GM12878 (cell line): ENCODE results near the gene GNG13. TPM values are rescaled to one million over a fixed set of nuclear protein-coding genes. Genes with fewer than 3 reads are reported as not detected.

ENCODE experiments used
- ATAC-seq: fragments of 200-7000 bp; cut with Tn5 transposase; 3 replicates; pipeline ENCODE4 v1.9.1; 2020; ENCODE audit warnings: mild to moderate bottlenecking, moderate library complexity
- BruUV-seq: library from RNA; stranded (reverse); fragments of 400-500 nt; replicated peaks from 2 replicates; lab custom pipeline; 2021; lab: Mats Ljungman, UMichigan
- CTCF ChIA-PET: fragments of 300-600 bp; sonication (Branson Sonifier 250); formaldehyde crosslinking; extraction: SDS; loops from one replicate; lab custom pipeline; 2021; ENCODE audit warnings: inconsistent platforms; lab: Yijun Ruan, JAX
- POLR2A ChIA-PET: fragments of 350-600 bp; formaldehyde crosslinking; extraction: SDS; loops from one replicate; lab custom pipeline; 2021; ENCODE audit warnings: inconsistent platforms; lab: Charles Lee
- RAD21 ChIA-PET: fragments of 300-600 bp; sonication (Branson Sonifier 250); formaldehyde crosslinking; loops from one replicate; lab custom pipeline; 2023; ENCODE audit warnings: antibody characterized with exemption; ENCODE audit not compliant: unreplicated experiment; lab: Charles Lee
- SMC1A ChIA-PET: fragments of 300-600 bp; sonication (Branson Sonifier 250); formaldehyde crosslinking; loops from one replicate; lab custom pipeline; 2023; ENCODE audit not compliant: unreplicated experiment, uncharacterized antibody; lab: Charles Lee
- DNase-seq: peaks from one replicate; pipeline ENCODE4 v3.0.0-alpha.2; 2011; ENCODE audit warnings: low read depth, low spot score
- FAIRE-seq: peaks from 3 replicates; lab custom pipeline; 2011; peaks lifted over from hg19 to GRCh38; lab: Jason Lieb, UNC
- H2AFZ ChIP-seq: 2 replicates; pipeline ENCODE4 v1.6.0; 2011; ENCODE audit warnings: low read depth, low read length, control low read depth; ENCODE audit not compliant: control insufficient read depth
- H3K27ac ChIP-seq: 2 replicates; pipeline ENCODE4 v1.5.1; 2011; ENCODE audit warnings: control low read depth; ENCODE audit not compliant: control insufficient read depth, insufficient read depth
- H3K27me3 ChIP-seq, 2 experiments: replicated peaks in 1 of 2; 2 replicates each; pipeline versions ENCODE4 v1.6.0 to v1.6.1; 2011; ENCODE audit warnings: low read length in 1 of 2; ENCODE audit not compliant: control insufficient read depth in 2 of 2, insufficient read depth in 2 of 2
- H3K36me3 ChIP-seq, 2 experiments: 2 replicates each; pipeline ENCODE4 v1.5.1; 2011; ENCODE audit warnings: low read length in 1 of 2; ENCODE audit not compliant: control insufficient read depth in 2 of 2, insufficient read depth in 2 of 2
- H3K4me1 ChIP-seq: 2 replicates; pipeline ENCODE4 v1.6.1; 2011; ENCODE audit warnings: mild to moderate bottlenecking, low read length, moderate library complexity, mixed read lengths; ENCODE audit not compliant: control insufficient read depth, insufficient read depth
- H3K4me2 ChIP-seq: 2 replicates; pipeline ENCODE4 v1.6.0; 2011; ENCODE audit warnings: control low read depth; ENCODE audit not compliant: control insufficient read depth, insufficient read depth
- H3K4me3 ChIP-seq: fragments of 200-600 bp; sonication (generic); 2 replicates; pipeline ENCODE4 v1.5.1; 2016
- H3K79me2 ChIP-seq: 2 replicates; pipeline ENCODE4 v1.6.0; 2011; ENCODE audit warnings: low read length; ENCODE audit not compliant: control insufficient read depth, insufficient read depth
- H3K9ac ChIP-seq: 2 replicates; pipeline ENCODE4 v1.8.0; 2011; ENCODE audit warnings: low read length, control low read depth, mixed read lengths; ENCODE audit not compliant: control insufficient read depth, insufficient read depth
- H3K9me3 ChIP-seq: replicated peaks from 3 replicates; pipeline ENCODE4 v1.5.1; 2011; ENCODE audit warnings: mild to moderate bottlenecking, low read length; ENCODE audit not compliant: control insufficient read depth, insufficient read depth
- H4K20me1 ChIP-seq: 2 replicates; pipeline ENCODE4 v1.6.0; 2011; ENCODE audit not compliant: control insufficient read depth, insufficient read depth
- CHD4 ChIP-seq: fragments of 200-600 bp; sonication (generic); IDR thresholded peaks from 2 replicates; pipeline ENCODE4 v1.6.1; 2016; ENCODE audit warnings: mild to moderate bottlenecking
- DPF2 ChIP-seq: fragments of 450-650 bp; IDR thresholded peaks from 2 replicates; pipeline ENCODE4 v1.6.1; 2017; ENCODE audit warnings: mild to moderate bottlenecking
- GABPA ChIP-seq: IDR thresholded peaks from 2 replicates; pipeline ENCODE4 v1.6.1; 2014; ENCODE audit warnings: antibody characterized with exemption, low read depth, mild to moderate bottlenecking, inconsistent platforms
- HCFC1 ChIP-seq: fragments of 150-350 bp; IDR thresholded peaks from 2 replicates; pipeline ENCODE4 v1.6.1; 2014; ENCODE audit warnings: low read length
- HDAC2 ChIP-seq: fragments of 200-600 bp; sonication (generic); IDR thresholded peaks from 2 replicates; pipeline ENCODE4 v1.6.1; 2017
- MLLT1 ChIP-seq: fragments of 450-650 bp; IDR thresholded peaks from 2 replicates; pipeline ENCODE4 v1.6.1; 2016; ENCODE audit warnings: mild to moderate bottlenecking
- POU2F2 ChIP-seq: IDR thresholded peaks from 3 replicates; pipeline ENCODE4 v1.6.1; 2011; ENCODE audit warnings: low read depth, mild to moderate bottlenecking, low read length, borderline replicate concordance
- RB1 ChIP-seq: fragments of 450-650 bp; formaldehyde crosslinking; IDR thresholded peaks from 2 replicates; pipeline ENCODE4 v1.6.1; 2017; ENCODE audit warnings: mild to moderate bottlenecking, borderline replicate concordance
- SMARCA5 ChIP-seq: fragments of 450-650 bp; IDR thresholded peaks from 2 replicates; pipeline ENCODE4 v1.6.1; 2017; ENCODE audit warnings: mild to moderate bottlenecking
- SREBF2 ChIP-seq: IDR thresholded peaks from 2 replicates; pipeline ENCODE4 v1.6.1; 2012; ENCODE audit warnings: mild to moderate bottlenecking, low read length
- USF2 ChIP-seq: IDR thresholded peaks from 2 replicates; pipeline ENCODE4 v1.6.1; 2011; ENCODE audit warnings: low read depth, low read length, improper control_type of control experiment, borderline replicate concordance
- YBX1 ChIP-seq: fragments of 450-650 bp; IDR thresholded peaks from 2 replicates; pipeline ENCODE4 v1.6.1; 2016; ENCODE audit warnings: antibody characterized with exemption
- WGBS: methylation state at CpG from one replicate; pipeline ENCODE4 v1.1.6; 2016; ENCODE audit warnings: low lambda C conversion rate; ENCODE audit not compliant: insufficient replicate concordance, insufficient coverage; ENCODE audit errors: missing lambda C conversion rate; 5-methylcytosine and 5-hydroxymethylcytosine counted together
- in situ Hi-C: fragments of 300-500 bp; cut with MboI; formaldehyde crosslinking; loops from 9 replicates; pipeline ENCODE4 v1.14.3; 2018; ENCODE audit warnings: mixed read lengths
- intact Hi-C: fragments of 100-400 bp; cut with micrococcal nuclease; formaldehyde crosslinking; loops from one replicate; pipeline ENCODE4 v1.14.2; 2022; ENCODE audit not compliant: unreplicated experiment
- polyA plus RNA-seq, 11 experiments: library from polyadenylated mRNA; depleted of rRNA in 4 of 11; unstranded in 6 of 11; stranded (reverse) in 5 of 11; fragments of >200 nt; fragmentation: Nextera tagmentation in 4 of 11; fragmentation: Illumina TruSeq in 1 of 11; extraction: Ambion mirVana in 4 of 11; extraction: Trizol in 1 of 11; gene quantifications; 1 replicate in 1 of 11; 2 replicates in 10 of 11; pipeline versions ENCODE4 v1.2.1 to v1.2.3, GENCODE V29; 2011 to 2016; ENCODE audit warnings: inconsistent platforms in 2 of 11, missing spikeins in 2 of 11, low read depth in 1 of 11
- total RNA-seq, 4 experiments: library from RNA; depleted of rRNA in 3 of 4; stranded (reverse); fragments of >200 nt in 3 of 4; fragmentation: Illumina TruSeq in 1 of 4; extraction: Trizol in 1 of 4; gene quantifications; 2 replicates each; pipeline versions ENCODE4 v1.2.1 to v1.2.3, GENCODE V29; 2013 to 2021
- TF ChIP-seq, protein P1 (sequence below): IDR thresholded peaks from 2 replicates; pipeline ENCODE4 v1.6.1; 2011; ENCODE audit warnings: borderline replicate concordance, low read depth, mild to moderate bottlenecking, moderate library complexity, low read length; ENCODE audit not compliant: insufficient read depth, poor library complexity, severe bottlenecking
- TF ChIP-seq, protein P2 (sequence below): IDR thresholded peaks from 2 replicates; pipeline ENCODE4 v1.6.1; 2012; ENCODE audit warnings: improper control_type of control experiment, low read depth, low read length; ENCODE audit not compliant: insufficient replicate concordance

GNG13 gene
- total and polyA plus RNA-seq, 10 of the 15 experiments (the other 5 are each of a cell fraction or from before 2014, with no cell fraction given) = not detected

DNA sequence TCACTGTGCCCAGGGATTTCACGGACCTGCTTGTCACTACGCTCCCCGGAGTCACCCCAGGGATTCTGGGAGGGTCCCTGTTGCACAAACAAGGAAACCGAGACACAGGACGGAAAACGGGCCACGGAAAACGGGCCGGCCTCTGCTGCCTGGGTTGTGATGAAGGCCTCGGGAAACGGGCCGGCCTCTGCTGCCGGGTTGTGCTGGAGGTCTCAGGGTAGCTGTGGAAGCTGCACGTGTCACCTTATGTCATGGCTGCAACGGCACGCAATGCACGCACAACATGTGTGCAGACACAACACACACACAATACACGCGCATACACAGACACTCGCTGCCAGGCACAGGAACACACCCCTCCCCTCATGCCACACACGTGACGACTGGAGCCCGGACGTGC, 27.0 kb upstream of the GNG13 start (continued):
- TF ChIP-seq, protein P1, sequence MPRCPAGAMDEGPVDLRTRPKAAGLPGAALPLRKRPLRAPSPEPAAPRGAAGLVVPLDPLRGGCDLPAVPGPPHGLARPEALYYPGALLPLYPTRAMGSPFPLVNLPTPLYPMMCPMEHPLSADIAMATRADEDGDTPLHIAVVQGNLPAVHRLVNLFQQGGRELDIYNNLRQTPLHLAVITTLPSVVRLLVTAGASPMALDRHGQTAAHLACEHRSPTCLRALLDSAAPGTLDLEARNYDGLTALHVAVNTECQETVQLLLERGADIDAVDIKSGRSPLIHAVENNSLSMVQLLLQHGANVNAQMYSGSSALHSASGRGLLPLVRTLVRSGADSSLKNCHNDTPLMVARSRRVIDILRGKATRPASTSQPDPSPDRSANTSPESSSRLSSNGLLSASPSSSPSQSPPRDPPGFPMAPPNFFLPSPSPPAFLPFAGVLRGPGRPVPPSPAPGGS = no peak
- TF ChIP-seq GABPA = no peak
- no peak for TF ChIP-seq HCFC1
- no peak for TF ChIP-seq YBX1

GRCh38 chr16:825341-826061, 25.0 kb upstream of the GNG13 start:
- ChIA-PET RAD21 (no interaction called here), SMC1A (no interaction called here), POLR2A (no interaction called here), CTCF (no interaction called here)
- no peaks in the 10 kb centered on the region; the same call in 2 of the 3 replicates for H3K9me3 ChIP-seq
- no peaks in the 10 kb centered on the region for H3K27me3 ChIP-seq
- no peak overlapping the region for H3K4me2 ChIP-seq
- H3K4me3 ChIP-seq = no peak overlapping the region
- FAIRE-seq = no peak
- no peaks in the 10 kb centered on the region for H3K4me1 ChIP-seq
- no peaks in the 10 kb centered on the region for H3K79me2 ChIP-seq
- H3K27ac ChIP-seq = no peak overlapping the region
- in situ Hi-C loops = no loop called here
- H2AFZ ChIP-seq = no peak overlapping the region
- 62% methylated on average over 34 of the region's 36 CpGs for WGBS
- intact Hi-C loops = no loop called here
- no peak for DNase-seq
- BruUV-seq = no TSS peak
- no peaks in the 10 kb centered on the region for H3K36me3 ChIP-seq
- no peak overlapping the region for H3K9ac ChIP-seq
- ATAC-seq = no peak
- H4K20me1 ChIP-seq = no peaks in the 10 kb centered on the region
- no peak for TF ChIP-seq SMARCA5
- TF ChIP-seq, protein P2, sequence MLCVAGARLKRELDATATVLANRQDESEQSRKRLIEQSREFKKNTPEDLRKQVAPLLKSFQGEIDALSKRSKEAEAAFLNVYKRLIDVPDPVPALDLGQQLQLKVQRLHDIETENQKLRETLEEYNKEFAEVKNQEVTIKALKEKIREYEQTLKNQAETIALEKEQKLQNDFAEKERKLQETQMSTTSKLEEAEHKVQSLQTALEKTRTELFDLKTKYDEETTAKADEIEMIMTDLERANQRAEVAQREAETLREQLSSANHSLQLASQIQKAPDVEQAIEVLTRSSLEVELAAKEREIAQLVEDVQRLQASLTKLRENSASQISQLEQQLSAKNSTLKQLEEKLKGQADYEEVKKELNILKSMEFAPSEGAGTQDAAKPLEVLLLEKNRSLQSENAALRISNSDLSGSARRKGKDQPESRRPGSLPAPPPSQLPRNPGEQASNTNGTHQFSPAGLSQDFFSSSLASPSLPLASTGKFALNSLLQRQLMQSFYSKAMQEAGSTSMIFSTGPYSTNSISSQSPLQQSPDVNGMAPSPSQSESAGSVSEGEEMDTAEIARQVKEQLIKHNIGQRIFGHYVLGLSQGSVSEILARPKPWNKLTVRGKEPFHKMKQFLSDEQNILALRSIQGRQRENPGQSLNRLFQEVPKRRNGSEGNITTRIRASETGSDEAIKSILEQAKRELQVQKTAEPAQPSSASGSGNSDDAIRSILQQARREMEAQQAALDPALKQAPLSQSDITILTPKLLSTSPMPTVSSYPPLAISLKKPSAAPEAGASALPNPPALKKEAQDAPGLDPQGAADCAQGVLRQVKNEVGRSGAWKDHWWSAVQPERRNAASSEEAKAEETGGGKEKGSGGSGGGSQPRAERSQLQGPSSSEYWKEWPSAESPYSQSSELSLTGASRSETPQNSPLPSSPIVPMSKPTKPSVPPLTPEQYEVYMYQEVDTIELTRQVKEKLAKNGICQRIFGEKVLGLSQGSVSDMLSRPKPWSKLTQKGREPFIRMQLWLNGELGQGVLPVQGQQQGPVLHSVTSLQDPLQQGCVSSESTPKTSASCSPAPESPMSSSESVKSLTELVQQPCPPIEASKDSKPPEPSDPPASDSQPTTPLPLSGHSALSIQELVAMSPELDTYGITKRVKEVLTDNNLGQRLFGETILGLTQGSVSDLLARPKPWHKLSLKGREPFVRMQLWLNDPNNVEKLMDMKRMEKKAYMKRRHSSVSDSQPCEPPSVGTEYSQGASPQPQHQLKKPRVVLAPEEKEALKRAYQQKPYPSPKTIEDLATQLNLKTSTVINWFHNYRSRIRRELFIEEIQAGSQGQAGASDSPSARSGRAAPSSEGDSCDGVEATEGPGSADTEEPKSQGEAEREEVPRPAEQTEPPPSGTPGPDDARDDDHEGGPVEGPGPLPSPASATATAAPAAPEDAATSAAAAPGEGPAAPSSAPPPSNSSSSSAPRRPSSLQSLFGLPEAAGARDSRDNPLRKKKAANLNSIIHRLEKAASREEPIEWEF = no peak
- TF ChIP-seq HDAC2 = no peak
- no peak for TF ChIP-seq SREBF2
- no peak for TF ChIP-seq RB1
- no peak for TF ChIP-seq MLLT1
- TF ChIP-seq CHD4 = no peak
- no peak for TF ChIP-seq DPF2
- TF ChIP-seq USF2 = no peak
- TF ChIP-seq POU2F2 = no peak
